ENCODE measurements around the gene FFAR4.

GRCh38 chr10:93518531-93518930 is 47.9 kb upstream of the FFAR4 start:
- TF ChIP-seq RFX5 (IDR thresholded peaks at IDR 0.05): no peak
- TF ChIP-seq CTCF (IDR thresholded peaks at IDR 0.05): no peak
- TF ChIP-seq POLR2A (IDR thresholded peaks at IDR 0.05; ENCODE audit: low read length): no peak
- TF ChIP-seq CEBPB (IDR thresholded peaks at IDR 0.05): no peak
- no peak for TF ChIP-seq EHMT2 (IDR thresholded peaks at IDR 0.05; ENCODE audit: low read depth)
- TF ChIP-seq MAX (IDR thresholded peaks at IDR 0.05): no peak
- TF ChIP-seq BHLHE40 (IDR thresholded peaks at IDR 0.05; ENCODE audit: low read depth, low read length): no peak
- no peak for TF ChIP-seq MAZ (IDR thresholded peaks at IDR 0.05; ENCODE audit: borderline replicate concordance, low read depth, low read length)
- TF ChIP-seq RAD21 (conservative IDR thresholded peaks at IDR 0.05 in 1 of 2, IDR thresholded peaks at IDR 0.05 in 1 of 2): no peak
- no peak for TF ChIP-seq TFCP2L1 (CRISPR knock-in tag; IDR thresholded peaks at IDR 0.05)
- TF ChIP-seq ZC3H11A (IDR thresholded peaks at IDR 0.05): no peak
- TF ChIP-seq MYC (IDR thresholded peaks at IDR 0.05; ENCODE audit: borderline replicate concordance, low read length): no peak
- TF ChIP-seq, protein P1, sequence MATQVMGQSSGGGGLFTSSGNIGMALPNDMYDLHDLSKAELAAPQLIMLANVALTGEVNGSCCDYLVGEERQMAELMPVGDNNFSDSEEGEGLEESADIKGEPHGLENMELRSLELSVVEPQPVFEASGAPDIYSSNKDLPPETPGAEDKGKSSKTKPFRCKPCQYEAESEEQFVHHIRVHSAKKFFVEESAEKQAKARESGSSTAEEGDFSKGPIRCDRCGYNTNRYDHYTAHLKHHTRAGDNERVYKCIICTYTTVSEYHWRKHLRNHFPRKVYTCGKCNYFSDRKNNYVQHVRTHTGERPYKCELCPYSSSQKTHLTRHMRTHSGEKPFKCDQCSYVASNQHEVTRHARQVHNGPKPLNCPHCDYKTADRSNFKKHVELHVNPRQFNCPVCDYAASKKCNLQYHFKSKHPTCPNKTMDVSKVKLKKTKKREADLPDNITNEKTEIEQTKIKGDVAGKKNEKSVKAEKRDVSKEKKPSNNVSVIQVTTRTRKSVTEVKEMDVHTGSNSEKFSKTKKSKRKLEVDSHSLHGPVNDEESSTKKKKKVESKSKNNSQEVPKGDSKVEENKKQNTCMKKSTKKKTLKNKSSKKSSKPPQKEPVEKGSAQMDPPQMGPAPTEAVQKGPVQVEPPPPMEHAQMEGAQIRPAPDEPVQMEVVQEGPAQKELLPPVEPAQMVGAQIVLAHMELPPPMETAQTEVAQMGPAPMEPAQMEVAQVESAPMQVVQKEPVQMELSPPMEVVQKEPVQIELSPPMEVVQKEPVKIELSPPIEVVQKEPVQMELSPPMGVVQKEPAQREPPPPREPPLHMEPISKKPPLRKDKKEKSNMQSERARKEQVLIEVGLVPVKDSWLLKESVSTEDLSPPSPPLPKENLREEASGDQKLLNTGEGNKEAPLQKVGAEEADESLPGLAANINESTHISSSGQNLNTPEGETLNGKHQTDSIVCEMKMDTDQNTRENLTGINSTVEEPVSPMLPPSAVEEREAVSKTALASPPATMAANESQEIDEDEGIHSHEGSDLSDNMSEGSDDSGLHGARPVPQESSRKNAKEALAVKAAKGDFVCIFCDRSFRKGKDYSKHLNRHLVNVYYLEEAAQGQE (IDR thresholded peaks at IDR 0.05): no peak
- no peak for TF ChIP-seq E2F6 (IDR thresholded peaks at IDR 0.05; ENCODE audit: borderline replicate concordance, low read depth)
